VCaP (cell line): ENCODE data around the gene CLASP1.

Experiments used
- H3K27ac ChIP-seq: fragments of 450-650 bp; 2 replicates; pipeline ENCODE4 v1.5.1; 2017
- CTCF ChIP-seq: fragments of 450-650 bp; conservative IDR thresholded peaks from 2 replicates; pipeline ENCODE4 v1.5.1; 2017; ENCODE audit warnings: mild to moderate bottlenecking, moderate library complexity

CLASP1 gene

GRCh38 chr2:121419081-121419699 is 230.1 kb downstream of the CLASP1 start:
- no peak overlapping the region for H3K27ac ChIP-seq
- TF ChIP-seq CTCF: no peak

GRCh38 chr2:121418494-121419058 is 230.7 kb downstream of the CLASP1 start:
- no peak overlapping the region for H3K27ac ChIP-seq
- no peak for TF ChIP-seq CTCF

- TF ChIP-seq CTCF: no peak
- no peak overlapping the region for H3K27ac ChIP-seq
Observed at GRCh38 chr2:121417826-121418225, 231.4 kb downstream of the CLASP1 start.

GRCh38 chr2:121415727-121416126 is 233.5 kb downstream of the CLASP1 start:
- H3K27ac ChIP-seq: no peak overlapping the region
- TF ChIP-seq CTCF: no peak

GRCh38 chr2:121412349-121412748 is 236.9 kb downstream of the CLASP1 start:
- TF ChIP-seq CTCF: no peak

GRCh38 chr2:121409966-121410365 is 239.3 kb downstream of the CLASP1 start:
- TF ChIP-seq CTCF: no peak
- no peak overlapping the region for H3K27ac ChIP-seq

More at GRCh38 chr2:121412349-121412748, 236.9 kb downstream of the CLASP1 start:
- H3K27ac ChIP-seq: no peak overlapping the region

GRCh38 chr2:121409388-121409787 is 239.9 kb downstream of the CLASP1 start:
- H3K27ac ChIP-seq: no peak overlapping the region
- TF ChIP-seq CTCF: no peak
